SK-N-MC (cell line): ENCODE results near the gene GRK4.

Source experiments
- EZH2 ChIP-seq: fragments of 200-600 bp; sonication (generic); IDR thresholded peaks from one replicate; pipeline ENCODE4 v1.6.1; 2017; ENCODE audit warnings: antibody characterized with exemption
- FOXP2 ChIP-seq: optimal IDR thresholded peaks from 2 replicates; pipeline ENCODE3; 2011; ENCODE audit warnings: mild to moderate bottlenecking, moderate library complexity; ENCODE audit not compliant: insufficient read depth; ENCODE audit errors: extremely low read length, control extremely low read depth
- POLR2AphosphoS5 ChIP-seq: IDR thresholded peaks from 2 replicates; pipeline ENCODE4 v1.6.1; 2012; ENCODE audit warnings: mild to moderate bottlenecking, low read depth, low read length, borderline replicate concordance

DNA sequence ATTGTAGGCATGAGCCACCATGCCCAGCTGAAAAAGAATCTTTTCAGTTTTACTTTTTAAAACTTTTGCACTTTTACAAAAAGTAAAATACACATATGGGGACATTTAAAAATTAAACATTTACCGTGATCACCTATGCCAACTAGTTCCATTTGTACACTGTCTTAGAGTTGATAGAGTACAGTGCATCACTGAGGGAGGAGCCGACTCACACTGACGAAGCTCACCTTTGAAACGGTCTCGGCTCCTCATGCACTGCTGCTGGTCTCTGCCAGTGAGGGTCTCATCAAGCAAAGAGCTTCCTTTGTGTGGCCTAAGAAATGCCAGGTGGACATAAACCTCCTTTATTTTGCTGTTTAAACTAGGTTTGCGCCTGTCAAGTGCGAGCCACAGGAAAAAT lies 50.0 kb downstream of the GRK4 start:
- TF ChIP-seq POLR2AphosphoS5, result no peak
- no peak for TF ChIP-seq EZH2
- TF ChIP-seq FOXP2, result no peak
